Measurements from ENCODE around the gene RABGAP1L. TPM values are rescaled to one million over a fixed set of nuclear protein-coding genes. Genes with fewer than 3 reads are reported as not detected.

Gene RABGAP1L
- total and polyA plus RNA-seq, 11 donors: 18.6 to 195 (median 98.4) TPM

GRCh38 chr1:174654560-174654959 is 495.2 kb downstream of the RABGAP1L start:
- no peaks in the 10 kb centered on the region for H3K27me3 ChIP-seq
- no peak for ATAC-seq
- no peak overlapping the region for H3K4me3 ChIP-seq
- H3K27ac ChIP-seq: no peak overlapping the region
- no peaks in the 10 kb centered on the region for H3K36me3 ChIP-seq
- peaks cover 0 to 10% (median 0%) of the 10 kb centered on the region in 12 donors for H3K4me1 ChIP-seq
- no peak for TF ChIP-seq CTCF (IDR thresholded peaks at IDR 0.05)
- no peak for TF ChIP-seq POLR2A (IDR thresholded peaks at IDR 0.05)
- H3K9me3 ChIP-seq: peaks cover 0 to 19% (median 0%) of the 10 kb centered on the region in 12 donors
- intact Hi-C loops (cut with DNase I): no loop called here
- DNase-seq: no peak

DNA sequence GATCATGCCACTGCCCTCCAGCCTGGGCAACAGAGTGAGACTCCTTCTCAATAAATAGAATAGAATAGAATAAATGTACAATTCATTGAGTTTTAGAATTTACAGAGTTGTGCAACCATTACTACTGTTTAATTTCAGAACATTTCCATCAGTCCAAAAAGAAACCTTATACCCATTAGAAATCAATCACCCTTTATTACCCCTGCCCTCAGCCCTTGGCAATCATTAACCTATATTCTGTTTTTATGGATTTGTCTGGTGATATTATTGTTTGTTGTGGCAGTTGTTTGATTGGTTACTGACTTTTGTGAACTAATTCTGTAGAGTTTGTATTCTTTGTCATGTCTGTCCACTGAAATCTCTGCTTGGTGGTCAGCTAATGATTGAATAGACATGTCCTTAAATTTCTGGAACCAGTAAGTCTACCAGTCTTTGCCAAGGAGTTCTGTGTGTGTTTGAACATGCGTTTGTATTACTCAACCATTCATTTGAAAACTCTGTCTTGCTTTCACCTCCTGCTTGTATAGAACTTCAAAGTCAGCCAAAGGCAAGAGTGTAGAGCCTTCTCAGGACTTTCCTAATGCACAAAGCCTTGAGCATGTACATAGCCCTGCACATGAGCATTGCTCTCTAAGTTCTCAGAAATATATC is 497.2 kb downstream of the RABGAP1L start:
- WGBS, 4 donors: 94 to 100% (median 97%) methylated on average over 1 of the region's 1 CpG
- DNase-seq: no peak
- Histone ChIP-seq H3K9me3 (peaks cover 0 to 18% (median 0%) of the 10 kb centered on the region in 12 donors), H3K4me3 (no peak overlapping the region), H3K27ac (no peak overlapping the region), H3K36me3 (no peaks in the 10 kb centered on the region), H3K4me1 (peaks cover 0 to 21% (median 4%) of the 10 kb centered on the region in 12 donors), H3K27me3 (no peaks in the 10 kb centered on the region)
- ATAC-seq: no peak
- intact Hi-C loops (cut with DNase I): no loop called here
- no peak for TF ChIP-seq POLR2A (IDR thresholded peaks at IDR 0.05)
- no peak for TF ChIP-seq CTCF (IDR thresholded peaks at IDR 0.05)

DNA sequence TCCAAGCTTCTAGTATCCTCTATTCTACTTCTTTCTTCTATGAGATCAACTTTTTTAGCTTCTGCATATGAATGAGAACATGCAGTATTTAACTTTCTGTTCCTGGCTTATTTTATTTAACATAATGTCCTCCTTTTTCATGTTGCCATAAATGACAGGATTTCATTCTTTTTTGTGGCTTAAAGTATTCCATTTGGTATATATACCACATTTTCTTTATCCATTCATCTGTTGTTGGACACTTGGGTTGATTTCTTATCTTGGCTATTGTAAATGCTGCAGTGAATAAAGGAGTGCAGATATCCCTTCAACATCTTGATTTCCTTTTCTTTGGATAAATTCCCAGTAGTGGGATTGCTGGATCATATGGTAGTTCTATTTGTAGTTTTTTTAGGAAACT is 498.1 kb downstream of the RABGAP1L start:
- intact Hi-C loops (cut with DNase I): no loop called here
- DNase-seq (no peak), ATAC-seq (no peak)
- Histone ChIP-seq H3K27me3 (no peaks in the 10 kb centered on the region), H3K36me3 (no peaks in the 10 kb centered on the region), H3K27ac (no peak overlapping the region), H3K4me1 (peaks cover 0 to 21% (median 4%) of the 10 kb centered on the region in 12 donors), H3K4me3 (no peak overlapping the region), H3K9me3 (peaks cover 0 to 12% (median 0%) of the 10 kb centered on the region in 12 donors)
- no peak for TF ChIP-seq CTCF (IDR thresholded peaks at IDR 0.05)
- no peak for TF ChIP-seq POLR2A (IDR thresholded peaks at IDR 0.05)

DNA sequence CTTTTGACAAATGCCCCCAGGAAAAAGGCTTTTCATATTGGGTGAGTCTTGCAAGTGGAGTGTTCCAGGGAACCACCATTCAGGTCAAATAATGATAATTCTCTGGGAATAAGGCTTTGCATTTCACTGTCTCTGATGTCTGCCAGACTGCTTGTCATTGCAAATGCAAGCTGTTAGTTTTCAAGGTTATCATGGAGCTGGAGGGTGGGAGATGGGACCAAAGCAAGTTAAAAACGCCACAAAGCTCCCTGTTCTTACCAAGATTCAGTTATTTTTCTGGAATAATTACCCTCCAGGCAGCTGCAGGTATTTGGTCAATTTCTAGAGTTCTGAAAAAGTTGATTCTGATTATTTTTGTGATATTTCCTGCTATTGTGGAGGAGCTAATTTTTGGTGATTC is 498.6 kb downstream of the RABGAP1L start:
- no peaks in the 10 kb centered on the region for H3K27me3 ChIP-seq
- intact Hi-C loops (cut with DNase I): no loop called here
- 67 to 80% (median 74%) methylated on average over 1 of the region's 1 CpG for WGBS, 4 donors
- DNase-seq: no peak
- peaks cover 0 to 21% (median 4%) of the 10 kb centered on the region in 12 donors for H3K4me1 ChIP-seq
- no peak overlapping the region for H3K4me3 ChIP-seq
- TF ChIP-seq POLR2A (IDR thresholded peaks at IDR 0.05) (no peak), CTCF (IDR thresholded peaks at IDR 0.05) (no peak)
- H3K27ac ChIP-seq: no peak overlapping the region
- H3K9me3 ChIP-seq: peaks cover 0 to 12% (median 0%) of the 10 kb centered on the region in 12 donors
- ATAC-seq: no peak
- no peaks in the 10 kb centered on the region for H3K36me3 ChIP-seq
